HEK293 (cell line): ENCODE measurements around the gene USHBP1.

Experiments used
- BCL11B ChIP-seq: fragments of 450-650 bp; formaldehyde crosslinking; IDR thresholded peaks from 2 replicates; pipeline ENCODE4 v1.5.1; 2016; ENCODE audit warnings: low read depth, missing biosample characterization, missing genetic modification characterization
- ELK4 ChIP-seq: IDR thresholded peaks from 2 replicates; pipeline ENCODE4 v1.6.1; 2011; ENCODE audit warnings: mild to moderate bottlenecking, low read depth, low read length, borderline replicate concordance
- KLF16 ChIP-seq: fragments of 450-650 bp; formaldehyde crosslinking; IDR thresholded peaks from 2 replicates; pipeline ENCODE4 v1.5.1; 2017; ENCODE audit warnings: missing biosample characterization, missing genetic modification characterization
- KLF7 ChIP-seq: fragments of 450-650 bp; formaldehyde crosslinking; IDR thresholded peaks from 2 replicates; pipeline ENCODE4 v1.5.1; 2016; ENCODE audit warnings: missing biosample characterization, missing genetic modification characterization, borderline replicate concordance
- KLF8 ChIP-seq: fragments of 450-650 bp; formaldehyde crosslinking; IDR thresholded peaks from 2 replicates; pipeline ENCODE4 v1.5.1; 2016; ENCODE audit warnings: missing biosample characterization, missing genetic modification characterization
- SCRT2 ChIP-seq: fragments of 450-650 bp; formaldehyde crosslinking; IDR thresholded peaks from 2 replicates; pipeline ENCODE4 v1.5.1; 2016; ENCODE audit warnings: missing biosample characterization, missing genetic modification characterization
- ZBTB21 ChIP-seq: fragments of 450-650 bp; formaldehyde crosslinking; IDR thresholded peaks from 2 replicates; pipeline ENCODE4 v1.5.1; 2017; ENCODE audit warnings: missing biosample characterization, missing genetic modification characterization
- ZFHX2 ChIP-seq: fragments of 450-650 bp; formaldehyde crosslinking; conservative IDR thresholded peaks from 2 replicates; pipeline ENCODE4 v1.5.1; 2016; ENCODE audit warnings: missing biosample characterization, missing genetic modification characterization
- ZNF10 ChIP-seq: fragments of 450-650 bp; formaldehyde crosslinking; IDR thresholded peaks from 2 replicates; pipeline ENCODE4 v1.5.1; 2017; ENCODE audit warnings: missing biosample characterization, missing genetic modification characterization
- ZNF19 ChIP-seq: fragments of 450-650 bp; formaldehyde crosslinking; IDR thresholded peaks from 2 replicates; pipeline ENCODE4; 2016; ENCODE audit warnings: missing biosample characterization, missing genetic modification characterization, low read depth
- ZNF214 ChIP-seq: fragments of 450-650 bp; formaldehyde crosslinking; IDR thresholded peaks from 2 replicates; pipeline ENCODE4 v1.5.1; 2017; ENCODE audit warnings: missing biosample characterization, mild to moderate bottlenecking, missing genetic modification characterization, borderline replicate concordance
- ZNF302 ChIP-seq: fragments of 450-650 bp; formaldehyde crosslinking; IDR thresholded peaks from 2 replicates; pipeline ENCODE4 v1.5.1; 2016; ENCODE audit warnings: missing biosample characterization, missing genetic modification characterization, low read depth
- ZNF335 ChIP-seq: fragments of 450-650 bp; formaldehyde crosslinking; conservative IDR thresholded peaks from 2 replicates; pipeline ENCODE4 v1.5.1; 2016; ENCODE audit warnings: missing biosample characterization, missing genetic modification characterization
- ZNF391 ChIP-seq: fragments of 450-650 bp; formaldehyde crosslinking; IDR thresholded peaks from 2 replicates; pipeline ENCODE4 v1.5.1; 2016; ENCODE audit warnings: low read depth, missing biosample characterization, missing genetic modification characterization, borderline replicate concordance
- ZNF654 ChIP-seq: fragments of 450-650 bp; formaldehyde crosslinking; IDR thresholded peaks from 2 replicates; pipeline ENCODE4 v1.5.1; 2016; ENCODE audit warnings: low read depth, missing biosample characterization, missing genetic modification characterization
- ZNF660 ChIP-seq: fragments of 450-650 bp; IDR thresholded peaks from 2 replicates; pipeline ENCODE4 v1.5.1; 2018; ENCODE audit warnings: missing biosample characterization, mild to moderate bottlenecking, missing genetic modification characterization
- ZNF768 ChIP-seq: fragments of 450-650 bp; formaldehyde crosslinking; IDR thresholded peaks from 2 replicates; pipeline ENCODE4 v1.5.1; 2018; ENCODE audit warnings: missing biosample characterization, mild to moderate bottlenecking, missing genetic modification characterization
- TF ChIP-seq, protein P1 (sequence below): fragments of 450-650 bp; formaldehyde crosslinking; IDR thresholded peaks from 2 replicates; pipeline ENCODE4 v1.5.1; 2017; ENCODE audit warnings: missing biosample characterization, missing genetic modification characterization
- TF ChIP-seq, protein P2 (sequence below): fragments of 450-650 bp; formaldehyde crosslinking; IDR thresholded peaks from 2 replicates; pipeline ENCODE4 v1.5.1; 2016; ENCODE audit warnings: missing biosample characterization, missing genetic modification characterization
- TF ChIP-seq, protein P3 (sequence below): fragments of 450-650 bp; formaldehyde crosslinking; IDR thresholded peaks from 2 replicates; pipeline ENCODE4 v1.5.1; 2016; ENCODE audit warnings: missing biosample characterization, missing genetic modification characterization

Gene USHBP1

GRCh38 chr19:17215127-17215971 lies 49.2 kb downstream of the USHBP1 start, which contains the start of gene USE1 (continued):
- TF ChIP-seq, protein P1, sequence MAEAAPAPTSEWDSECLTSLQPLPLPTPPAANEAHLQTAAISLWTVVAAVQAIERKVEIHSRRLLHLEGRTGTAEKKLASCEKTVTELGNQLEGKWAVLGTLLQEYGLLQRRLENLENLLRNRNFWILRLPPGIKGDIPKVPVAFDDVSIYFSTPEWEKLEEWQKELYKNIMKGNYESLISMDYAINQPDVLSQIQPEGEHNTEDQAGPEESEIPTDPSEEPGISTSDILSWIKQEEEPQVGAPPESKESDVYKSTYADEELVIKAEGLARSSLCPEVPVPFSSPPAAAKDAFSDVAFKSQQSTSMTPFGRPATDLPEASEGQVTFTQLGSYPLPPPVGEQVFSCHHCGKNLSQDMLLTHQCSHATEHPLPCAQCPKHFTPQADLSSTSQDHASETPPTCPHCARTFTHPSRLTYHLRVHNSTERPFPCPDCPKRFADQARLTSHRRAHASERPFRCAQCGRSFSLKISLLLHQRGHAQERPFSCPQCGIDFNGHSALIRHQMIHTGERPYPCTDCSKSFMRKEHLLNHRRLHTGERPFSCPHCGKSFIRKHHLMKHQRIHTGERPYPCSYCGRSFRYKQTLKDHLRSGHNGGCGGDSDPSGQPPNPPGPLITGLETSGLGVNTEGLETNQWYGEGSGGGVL (tag by site-specific recombination): no peak
- TF ChIP-seq ZBTB21 (tag by site-specific recombination): peak; percentile 67
- no peak for TF ChIP-seq ZNF654 (tag by site-specific recombination)
- peak; percentile 96 for TF ChIP-seq KLF16
- peak; percentile 93 for TF ChIP-seq ELK4
- peak; percentile 38; the same call in 1 of the 2 replicates for TF ChIP-seq ZNF391
- TF ChIP-seq KLF8 (tag by site-specific recombination): peak; percentile 98
- TF ChIP-seq KLF7 (tag by site-specific recombination): peak; percentile 98
- TF ChIP-seq ZNF302: no peak
- TF ChIP-seq ZNF660 (tag by site-specific recombination): peak; percentile 76
- peak; percentile 100 for TF ChIP-seq SCRT2
- TF ChIP-seq ZNF214 (tag by site-specific recombination): no peak
- TF ChIP-seq, protein P2, sequence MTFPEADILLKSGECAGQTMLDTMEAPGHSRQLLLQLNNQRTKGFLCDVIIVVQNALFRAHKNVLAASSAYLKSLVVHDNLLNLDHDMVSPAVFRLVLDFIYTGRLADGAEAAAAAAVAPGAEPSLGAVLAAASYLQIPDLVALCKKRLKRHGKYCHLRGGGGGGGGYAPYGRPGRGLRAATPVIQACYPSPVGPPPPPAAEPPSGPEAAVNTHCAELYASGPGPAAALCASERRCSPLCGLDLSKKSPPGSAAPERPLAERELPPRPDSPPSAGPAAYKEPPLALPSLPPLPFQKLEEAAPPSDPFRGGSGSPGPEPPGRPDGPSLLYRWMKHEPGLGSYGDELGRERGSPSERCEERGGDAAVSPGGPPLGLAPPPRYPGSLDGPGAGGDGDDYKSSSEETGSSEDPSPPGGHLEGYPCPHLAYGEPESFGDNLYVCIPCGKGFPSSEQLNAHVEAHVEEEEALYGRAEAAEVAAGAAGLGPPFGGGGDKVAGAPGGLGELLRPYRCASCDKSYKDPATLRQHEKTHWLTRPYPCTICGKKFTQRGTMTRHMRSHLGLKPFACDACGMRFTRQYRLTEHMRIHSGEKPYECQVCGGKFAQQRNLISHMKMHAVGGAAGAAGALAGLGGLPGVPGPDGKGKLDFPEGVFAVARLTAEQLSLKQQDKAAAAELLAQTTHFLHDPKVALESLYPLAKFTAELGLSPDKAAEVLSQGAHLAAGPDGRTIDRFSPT (tag by site-specific recombination): peak; percentile 78
- TF ChIP-seq BCL11B (tag by site-specific recombination): peak; percentile 90
- TF ChIP-seq, protein P3, sequence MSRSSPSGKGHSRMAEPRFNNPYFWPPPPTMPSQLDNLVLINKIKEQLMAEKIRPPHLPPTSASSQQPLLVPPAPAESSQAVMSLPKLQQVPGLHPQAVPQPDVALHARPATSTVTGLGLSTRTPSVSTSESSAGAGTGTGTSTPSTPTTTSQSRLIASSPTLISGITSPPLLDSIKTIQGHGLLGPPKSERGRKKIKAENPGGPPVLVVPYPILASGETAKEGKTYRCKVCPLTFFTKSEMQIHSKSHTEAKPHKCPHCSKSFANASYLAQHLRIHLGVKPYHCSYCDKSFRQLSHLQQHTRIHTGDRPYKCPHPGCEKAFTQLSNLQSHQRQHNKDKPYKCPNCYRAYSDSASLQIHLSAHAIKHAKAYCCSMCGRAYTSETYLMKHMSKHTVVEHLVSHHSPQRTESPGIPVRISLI (tag by site-specific recombination): no peak
- peak; percentile 45 for TF ChIP-seq ZFHX2 (tag by site-specific recombination)
- TF ChIP-seq ZNF768 (tag by site-specific recombination): no peak
- no peak for TF ChIP-seq ZNF19 (tag by site-specific recombination)
- TF ChIP-seq ZNF10 (tag by site-specific recombination): no peak
- TF ChIP-seq ZNF335 (tag by site-specific recombination): peak; percentile 91
- TF ChIP-seq, all 188 proteins: peak for 75
